Endothelial cell (in vitro differentiated cells): Measurements from ENCODE around the gene PRSS21. TPM values are rescaled to one million over a fixed set of nuclear protein-coding genes. Genes with fewer than 3 reads are reported as not detected.

Experiments
- DNase-seq: peaks from one replicate; pipeline ENCODE4 v3.0.0; 2021; ENCODE audit warnings: low spot score
- H3K27ac Mint-ChIP-seq: one replicate; pipeline ENCODE4 v1.8.0; 2021; ENCODE audit warnings: mixed read lengths, inconsistent platforms; ENCODE audit not compliant: unreplicated experiment
- H3K27me3 Mint-ChIP-seq: one replicate; pipeline ENCODE4 v1.8.0; 2021; ENCODE audit warnings: mild to moderate bottlenecking, moderate library complexity, mixed read lengths, inconsistent platforms; ENCODE audit not compliant: unreplicated experiment
- H3K36me3 Mint-ChIP-seq: one replicate; pipeline ENCODE4 v1.8.0; 2021; ENCODE audit warnings: mild to moderate bottlenecking, low read depth, mixed read lengths, inconsistent platforms; ENCODE audit not compliant: unreplicated experiment
- H3K4me1 Mint-ChIP-seq: one replicate; pipeline ENCODE4 v1.8.0; 2021; ENCODE audit warnings: mild to moderate bottlenecking, mixed read lengths, inconsistent platforms; ENCODE audit not compliant: unreplicated experiment
- H3K4me3 Mint-ChIP-seq: one replicate; pipeline ENCODE4 v1.8.0; 2021; ENCODE audit warnings: mild to moderate bottlenecking, mixed read lengths, inconsistent platforms; ENCODE audit not compliant: unreplicated experiment
- H3K9me3 Mint-ChIP-seq: one replicate; pipeline ENCODE4 v1.8.0; 2021; ENCODE audit warnings: mixed read lengths, inconsistent platforms; ENCODE audit not compliant: unreplicated experiment
- total RNA-seq: library from RNA; stranded (reverse); fragmentation: NEBNext Ultra II Directional; extraction: Animal tissue kit (Norgen Biotek cat#: 25700); gene quantifications from one replicate; pipeline ENCODE4 v1.2.1, GENCODE V29; 2021; ENCODE audit not compliant: unreplicated experiment
- TF ChIP-seq, protein P1 (sequence below): fragments of 200-600 bp; sonication (generic); IDR thresholded peaks from one replicate; pipeline ENCODE4 v1.5.0; 2021; ENCODE audit warnings: antibody characterized with exemption; ENCODE audit not compliant: unreplicated experiment

Gene PRSS21
- total RNA-seq, 1 donor from 2014 or later, result not detected

DNA sequence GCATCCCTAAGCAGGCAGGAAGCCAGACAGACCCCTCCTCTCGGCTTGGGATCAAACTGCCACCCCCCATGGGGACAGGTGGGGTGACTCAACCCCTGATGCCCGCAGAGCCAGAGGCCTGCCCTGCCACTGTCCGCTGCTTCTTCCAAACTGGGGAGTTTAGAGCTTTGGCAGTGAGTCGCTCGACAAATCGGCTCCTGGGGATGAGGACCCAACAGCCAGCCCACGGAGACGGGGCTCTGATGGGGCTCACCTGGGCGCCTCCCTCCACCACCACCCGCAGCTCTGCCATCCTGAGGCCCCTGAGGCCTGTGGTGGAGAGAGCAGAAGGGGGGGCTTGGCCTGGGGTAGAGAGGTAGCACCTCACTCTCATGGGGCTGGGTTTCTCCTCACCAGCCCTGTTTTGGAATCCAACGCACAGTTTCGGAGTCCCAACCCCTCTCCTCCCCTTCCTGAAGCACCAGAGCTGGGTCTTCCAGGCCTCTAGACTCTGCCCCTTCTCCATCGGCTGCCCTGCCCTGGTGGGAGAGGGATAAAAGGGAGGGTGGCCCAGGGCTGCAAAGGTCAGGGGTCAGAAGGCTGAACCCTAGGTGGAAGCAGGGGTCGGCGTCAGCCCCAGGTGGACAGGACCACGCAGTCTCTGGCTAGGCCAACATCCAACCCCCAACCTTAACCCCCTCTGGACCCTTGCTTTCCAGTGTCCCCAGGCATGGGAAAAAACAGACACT, 35.1 kb downstream of the PRSS21 start:
- Mint-ChIP-seq H3K27me3 (peaks cover 3% of the 10 kb centered on the region), H3K4me3 (no peak overlapping the region), H3K9me3 (peaks cover 8% of the 10 kb centered on the region), H3K36me3 (peaks cover 9% of the 10 kb centered on the region), H3K4me1 (no peaks in the 10 kb centered on the region), H3K27ac (no peak overlapping the region)
- no peak for DNase-seq
- TF ChIP-seq, protein P1, sequence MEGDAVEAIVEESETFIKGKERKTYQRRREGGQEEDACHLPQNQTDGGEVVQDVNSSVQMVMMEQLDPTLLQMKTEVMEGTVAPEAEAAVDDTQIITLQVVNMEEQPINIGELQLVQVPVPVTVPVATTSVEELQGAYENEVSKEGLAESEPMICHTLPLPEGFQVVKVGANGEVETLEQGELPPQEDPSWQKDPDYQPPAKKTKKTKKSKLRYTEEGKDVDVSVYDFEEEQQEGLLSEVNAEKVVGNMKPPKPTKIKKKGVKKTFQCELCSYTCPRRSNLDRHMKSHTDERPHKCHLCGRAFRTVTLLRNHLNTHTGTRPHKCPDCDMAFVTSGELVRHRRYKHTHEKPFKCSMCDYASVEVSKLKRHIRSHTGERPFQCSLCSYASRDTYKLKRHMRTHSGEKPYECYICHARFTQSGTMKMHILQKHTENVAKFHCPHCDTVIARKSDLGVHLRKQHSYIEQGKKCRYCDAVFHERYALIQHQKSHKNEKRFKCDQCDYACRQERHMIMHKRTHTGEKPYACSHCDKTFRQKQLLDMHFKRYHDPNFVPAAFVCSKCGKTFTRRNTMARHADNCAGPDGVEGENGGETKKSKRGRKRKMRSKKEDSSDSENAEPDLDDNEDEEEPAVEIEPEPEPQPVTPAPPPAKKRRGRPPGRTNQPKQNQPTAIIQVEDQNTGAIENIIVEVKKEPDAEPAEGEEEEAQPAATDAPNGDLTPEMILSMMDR, result no peak

DNA sequence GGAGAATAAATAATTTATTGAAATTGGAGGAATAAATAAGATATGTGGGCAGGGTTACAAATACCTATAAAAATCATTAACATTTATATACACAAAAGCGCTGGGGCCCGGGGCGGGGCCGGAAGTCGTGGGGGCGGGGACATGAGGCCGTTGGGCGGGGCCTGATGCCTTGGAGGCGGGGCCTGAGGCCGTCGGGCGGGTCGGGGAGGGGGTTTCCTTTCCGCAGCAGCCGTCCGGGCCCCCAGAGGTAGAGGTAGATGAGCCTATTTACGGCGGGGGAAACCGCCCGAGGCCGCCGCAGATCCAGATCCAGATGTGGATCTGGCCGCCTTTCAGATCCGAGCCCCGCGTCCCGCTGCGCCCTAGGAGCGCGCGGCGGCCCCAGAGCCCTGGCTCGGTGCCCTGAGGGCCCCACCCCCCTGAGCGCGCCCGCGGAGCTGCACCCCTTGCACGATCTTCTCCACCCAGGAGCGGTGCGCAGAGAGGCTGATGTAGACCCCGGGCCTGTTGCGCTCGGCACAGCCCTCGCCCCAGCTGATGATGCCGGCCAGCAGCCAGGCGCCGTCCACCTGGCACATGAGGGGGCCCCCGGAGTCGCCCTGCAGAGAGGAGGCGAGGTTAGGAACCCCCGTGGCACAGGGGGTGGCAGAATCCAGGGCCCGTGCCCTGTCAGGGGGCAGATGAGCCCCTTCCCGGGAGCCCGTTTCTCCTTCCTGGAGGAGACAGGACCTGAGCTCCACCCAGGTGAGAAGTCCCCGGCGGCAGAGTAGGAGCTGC, 35.9 kb downstream of the PRSS21 start:
- Mint-ChIP-seq H3K4me1 (peaks cover 2% of the 10 kb centered on the region), H3K36me3 (peaks cover 9% of the 10 kb centered on the region), H3K27ac (no peak overlapping the region), H3K9me3 (peaks cover 8% of the 10 kb centered on the region), H3K4me3 (no peak overlapping the region), H3K27me3 (peaks cover 7% of the 10 kb centered on the region)
- DNase-seq, result no peak
- TF ChIP-seq, protein P1, result no peak

DNA sequence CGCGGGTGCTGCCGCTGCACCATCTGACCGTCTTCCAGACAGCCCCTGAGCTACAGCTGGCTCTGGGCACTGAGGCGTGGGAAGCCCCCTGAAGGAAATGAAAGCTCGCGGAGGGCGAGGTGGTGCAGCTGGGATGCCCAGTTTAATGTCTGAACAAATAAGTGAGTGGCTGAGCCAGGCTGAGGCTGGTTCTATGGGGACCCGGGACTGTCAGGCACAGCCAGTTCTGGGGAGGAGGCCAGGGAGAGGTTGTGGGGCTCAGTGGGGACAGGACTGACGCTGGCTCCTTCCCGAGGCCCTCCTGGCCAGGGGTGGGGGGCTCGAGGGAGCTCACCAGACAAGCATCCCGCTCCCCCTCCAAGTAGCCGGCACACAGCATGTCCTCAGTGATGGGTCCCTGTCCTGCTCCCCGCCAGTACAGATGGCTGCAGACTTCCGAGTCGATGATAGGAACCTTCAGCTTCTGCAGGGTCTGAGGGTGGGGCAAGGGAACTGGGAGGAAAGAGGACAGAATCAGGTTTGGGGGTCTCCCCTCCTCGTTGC, 36.6 kb downstream of the PRSS21 start:
- DNase-seq, result no peak
- peaks cover 8% of the 10 kb centered on the region for H3K27me3 Mint-ChIP-seq

DNA sequence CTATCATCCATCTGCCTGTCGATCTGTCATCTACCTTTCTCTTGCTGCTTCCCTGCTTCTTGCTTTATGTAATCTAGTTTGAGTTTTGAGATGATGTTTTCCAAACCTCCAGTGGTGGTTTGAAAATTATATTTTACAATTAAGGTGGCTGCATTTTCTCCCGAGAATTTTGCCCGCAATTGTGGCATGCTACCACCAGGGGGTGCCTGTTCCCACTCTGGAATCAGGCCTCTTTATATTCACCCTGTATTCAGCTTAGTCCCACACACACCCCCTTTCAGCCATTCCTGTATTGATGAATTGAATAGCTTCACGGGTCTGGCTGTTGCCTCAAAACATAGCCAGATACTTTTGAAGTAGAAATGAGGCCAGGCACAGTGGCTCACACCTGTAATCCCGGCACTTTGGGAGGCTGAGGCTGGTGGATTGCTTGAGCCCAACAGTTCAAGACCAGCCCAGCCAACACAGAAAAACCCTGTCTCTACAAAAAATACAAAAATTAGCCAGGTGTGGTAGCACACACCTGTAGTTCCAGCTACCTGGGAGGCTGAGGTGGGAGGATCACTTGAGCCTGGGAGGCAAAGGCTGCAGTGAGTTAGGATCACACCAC, 37.8 kb downstream of the PRSS21 start:
- DNase-seq, result no peak
- TF ChIP-seq, protein P1, result peak; percentile 94
- Mint-ChIP-seq H3K4me3 (no peak overlapping the region), H3K27me3 (peaks cover 8% of the 10 kb centered on the region), H3K27ac (peak overlapping the region; percentile 6), H3K9me3 (peaks cover 8% of the 10 kb centered on the region), H3K36me3 (peaks cover 9% of the 10 kb centered on the region), H3K4me1 (peaks cover 2% of the 10 kb centered on the region)

More for the DNA sequence above, 36.6 kb downstream of the PRSS21 start:
- TF ChIP-seq, protein P1, result no peak
- Mint-ChIP-seq H3K4me3 (no peak overlapping the region), H3K36me3 (peaks cover 9% of the 10 kb centered on the region), H3K9me3 (peaks cover 8% of the 10 kb centered on the region), H3K27ac (no peak overlapping the region), H3K4me1 (peaks cover 2% of the 10 kb centered on the region)
